ENCODE measurements around the gene MYCL. TPM values are rescaled to one million over a fixed set of nuclear protein-coding genes. Genes with fewer than 3 reads are reported as not detected.
A peak's percentile ranks its signal among the peaks of the same experiment; 100 is the strongest.

Gene MYCL
- polyA plus RNA-seq, 3 donors: 24.8 to 84.0 (median 74.7) TPM

- H3K27ac Mint-ChIP-seq: peak overlapping the region in 4 of 7 donors; percentile 7 to 80 (median 38)
- peak overlapping the region in 1 of 2 donors; percentile 68 for H3K27ac ChIP-seq (ENCODE audit: low read depth in 1 of 2, low read length in 2 of 2)
- H3K79me2 ChIP-seq (ENCODE audit: insufficient read depth, low read length): peaks cover 28% of the 10 kb centered on the region
- intact Hi-C loops (cut with micrococcal nuclease): no loop called here
- no peaks in the 10 kb centered on the region for H4K20me1 ChIP-seq (ENCODE audit: insufficient read depth, low read length)
- TF ChIP-seq, protein P1, sequence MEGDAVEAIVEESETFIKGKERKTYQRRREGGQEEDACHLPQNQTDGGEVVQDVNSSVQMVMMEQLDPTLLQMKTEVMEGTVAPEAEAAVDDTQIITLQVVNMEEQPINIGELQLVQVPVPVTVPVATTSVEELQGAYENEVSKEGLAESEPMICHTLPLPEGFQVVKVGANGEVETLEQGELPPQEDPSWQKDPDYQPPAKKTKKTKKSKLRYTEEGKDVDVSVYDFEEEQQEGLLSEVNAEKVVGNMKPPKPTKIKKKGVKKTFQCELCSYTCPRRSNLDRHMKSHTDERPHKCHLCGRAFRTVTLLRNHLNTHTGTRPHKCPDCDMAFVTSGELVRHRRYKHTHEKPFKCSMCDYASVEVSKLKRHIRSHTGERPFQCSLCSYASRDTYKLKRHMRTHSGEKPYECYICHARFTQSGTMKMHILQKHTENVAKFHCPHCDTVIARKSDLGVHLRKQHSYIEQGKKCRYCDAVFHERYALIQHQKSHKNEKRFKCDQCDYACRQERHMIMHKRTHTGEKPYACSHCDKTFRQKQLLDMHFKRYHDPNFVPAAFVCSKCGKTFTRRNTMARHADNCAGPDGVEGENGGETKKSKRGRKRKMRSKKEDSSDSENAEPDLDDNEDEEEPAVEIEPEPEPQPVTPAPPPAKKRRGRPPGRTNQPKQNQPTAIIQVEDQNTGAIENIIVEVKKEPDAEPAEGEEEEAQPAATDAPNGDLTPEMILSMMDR (IDR thresholded peaks at IDR 0.05): no peak
- no peak overlapping the region for H3K9ac ChIP-seq (ENCODE audit: insufficient read depth, low read length, poor library complexity, severe bottlenecking)
- H2AFZ ChIP-seq (ENCODE audit: insufficient read depth, low read depth, low read length, poor library complexity, severe bottlenecking): no peak overlapping the region
- WGBS (ENCODE audit: insufficient coverage): no CpG with 5 or more reads among the region's 1 CpG
- no peak overlapping the region for H3K4me3 ChIP-seq (replicated peaks in 1 of 3; ENCODE audit: low read depth in 2 of 3, low read length in 3 of 3)
- H3K9me3 ChIP-seq (replicated peaks in 1 of 2; ENCODE audit: control insufficient read depth in 1 of 2, insufficient read depth in 1 of 2, low read length in 2 of 2): no peaks in the 10 kb centered on the region
- H3K4me2 ChIP-seq (replicated peaks; ENCODE audit: extremely low read depth, low read length, poor library complexity, severe bottlenecking): no peak overlapping the region
- H3K36me3 ChIP-seq (replicated peaks in 1 of 2; ENCODE audit: control insufficient read depth in 1 of 2, insufficient read depth in 2 of 2, low read length in 2 of 2): peaks cover 26 to 64% of the 10 kb centered on the region in 2 donors
- H3K27me3 Mint-ChIP-seq (ENCODE audit: low read depth in 3 of 3): peaks cover 0 to 3% (median 0%) of the 10 kb centered on the region in 3 donors
- no peak for DNase-seq
- H3K27me3 ChIP-seq (ENCODE audit: control insufficient read depth in 2 of 2, insufficient read depth in 2 of 2, low read length in 2 of 2): no peaks in the 10 kb centered on the region
- H3K9me3 Mint-ChIP-seq: no peaks in the 10 kb centered on the region
- H3K4me1 Mint-ChIP-seq: peaks cover 16% of the 10 kb centered on the region
- H3K4me1 ChIP-seq (ENCODE audit: control insufficient read depth in 1 of 2, insufficient read depth in 2 of 2, low read length in 2 of 2): peaks cover 13 to 16% of the 10 kb centered on the region in 2 donors
- no peak overlapping the region for H3K4me3 Mint-ChIP-seq
- peaks cover 47 to 50% of the 10 kb centered on the region in 2 donors for H3K36me3 Mint-ChIP-seq
Measured at GRCh38 chr1:39852876-39853275, 48.8 kb downstream of the MYCL start.

GRCh38 chr1:39852214-39852791, 49.4 kb downstream of the MYCL start:
- H4K20me1 ChIP-seq (ENCODE audit: insufficient read depth, low read length): no peaks in the 10 kb centered on the region
- Mint-ChIP-seq H3K27ac (peak overlapping the region in 4 of 7 donors; percentile 50 to 80 (median 50)), H3K4me1 (peaks cover 16% of the 10 kb centered on the region), H3K9me3 (no peaks in the 10 kb centered on the region), H3K27me3 (ENCODE audit: low read depth in 3 of 3) (peaks cover 0 to 3% (median 0%) of the 10 kb centered on the region in 3 donors), H3K36me3 (peaks cover 53 to 55% of the 10 kb centered on the region in 2 donors), H3K4me3 (no peak overlapping the region)
- TF ChIP-seq, protein P1 (IDR thresholded peaks at IDR 0.05): no peak
- WGBS (ENCODE audit: insufficient coverage): no CpG with 5 or more reads among the region's 5 CpGs
- no peaks in the 10 kb centered on the region for H3K27me3 ChIP-seq (ENCODE audit: control insufficient read depth in 2 of 2, insufficient read depth in 2 of 2, low read length in 2 of 2)
- peak overlapping the region in 1 of 2 donors; percentile 68 for H3K27ac ChIP-seq (ENCODE audit: low read depth in 1 of 2, low read length in 2 of 2)
- H3K9ac ChIP-seq (ENCODE audit: insufficient read depth, low read length, poor library complexity, severe bottlenecking): no peak overlapping the region
- DNase-seq: no peak
- no peaks in the 10 kb centered on the region for H3K9me3 ChIP-seq (replicated peaks in 1 of 2; ENCODE audit: control insufficient read depth in 1 of 2, insufficient read depth in 1 of 2, low read length in 2 of 2)
- H3K4me3 ChIP-seq (replicated peaks in 1 of 3; ENCODE audit: low read depth in 2 of 3, low read length in 3 of 3): no peak overlapping the region
- no peak overlapping the region for H2AFZ ChIP-seq (ENCODE audit: insufficient read depth, low read depth, low read length, poor library complexity, severe bottlenecking)
- peaks cover 23% of the 10 kb centered on the region for H3K79me2 ChIP-seq (ENCODE audit: insufficient read depth, low read length)
- H3K4me2 ChIP-seq (replicated peaks; ENCODE audit: extremely low read depth, low read length, poor library complexity, severe bottlenecking): no peak overlapping the region
- peaks cover 32 to 67% of the 10 kb centered on the region in 2 donors for H3K36me3 ChIP-seq (replicated peaks in 1 of 2; ENCODE audit: control insufficient read depth in 1 of 2, insufficient read depth in 2 of 2, low read length in 2 of 2)
- H3K4me1 ChIP-seq (ENCODE audit: control insufficient read depth in 1 of 2, insufficient read depth in 2 of 2, low read length in 2 of 2): peaks cover 15 to 16% of the 10 kb centered on the region in 2 donors
- intact Hi-C loops (cut with micrococcal nuclease): no loop called here
